Astrocyte of the cerebellum (primary cell): Measurements from ENCODE around the gene TBX4.
"Not testable (repeated sequence)": the region's sequence is repeated elsewhere in the genome, so short reads cannot be mapped to it uniquely, and the experiment has no call there.

ENCODE experiments used
- DNase-seq: peaks from one replicate; pipeline ENCODE4 v3.0.0-alpha.2; 2011; ENCODE audit warnings: low read depth
- H3K4me3 ChIP-seq: 2 replicates; pipeline ENCODE4 v1.5.1; 2011; ENCODE audit warnings: mild to moderate bottlenecking, low read depth, low read length, moderate library complexity
- in situ Hi-C: cut with HindIII; loops from 2 replicates; pipeline ENCODE4 v1.10.0; 2017; ENCODE audit warnings: low sequenced_read_pairs
- TF ChIP-seq, protein P1 (sequence below): IDR thresholded peaks from 2 replicates; pipeline ENCODE4 v1.5.1; 2012; ENCODE audit warnings: low read length, low read depth, moderate library complexity, mild to moderate bottlenecking; ENCODE audit errors: missing control alignments

The TBX4 gene

DNA sequence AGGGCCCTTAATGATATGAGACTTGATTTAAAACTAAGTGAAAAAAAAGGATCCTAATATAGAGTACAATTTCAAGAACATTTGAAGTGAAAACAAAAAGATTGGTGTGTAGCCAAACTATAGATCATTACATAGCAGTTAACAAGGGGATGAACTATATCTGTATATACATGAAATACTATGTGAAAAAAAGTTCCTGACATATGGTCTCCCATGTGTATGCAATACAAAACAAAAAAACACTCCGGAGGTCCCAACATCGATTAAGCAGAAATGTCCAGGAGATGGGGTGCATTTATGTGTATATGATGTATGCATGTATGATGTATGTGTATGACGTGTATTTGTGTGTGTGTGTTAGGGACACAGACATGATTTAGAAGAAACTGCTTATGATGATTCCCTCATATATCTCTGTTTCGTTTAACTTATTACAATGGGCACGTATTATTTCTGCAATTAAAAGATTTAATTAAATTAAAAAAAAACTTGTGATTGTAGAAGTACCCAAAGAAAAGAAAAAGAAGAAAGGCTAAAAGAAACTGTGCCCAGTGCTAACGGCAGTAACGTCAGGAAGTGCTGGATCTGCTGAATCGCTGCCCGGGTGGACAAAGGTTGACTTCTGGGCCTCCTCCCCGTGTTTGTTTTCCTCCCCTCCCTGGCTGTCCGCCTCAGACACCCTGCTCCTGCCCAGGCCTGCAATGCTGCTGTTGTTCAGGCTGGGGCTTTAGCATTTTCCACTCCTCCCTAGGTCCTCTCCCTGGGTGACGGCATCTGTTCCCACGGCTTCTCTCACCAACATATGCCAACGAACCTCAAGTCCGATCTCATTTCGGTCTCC lies 36.9 kb downstream of the TBX4 start:
- no peak for DNase-seq
- no peak overlapping the region for H3K4me3 ChIP-seq
- TF ChIP-seq, protein P1, sequence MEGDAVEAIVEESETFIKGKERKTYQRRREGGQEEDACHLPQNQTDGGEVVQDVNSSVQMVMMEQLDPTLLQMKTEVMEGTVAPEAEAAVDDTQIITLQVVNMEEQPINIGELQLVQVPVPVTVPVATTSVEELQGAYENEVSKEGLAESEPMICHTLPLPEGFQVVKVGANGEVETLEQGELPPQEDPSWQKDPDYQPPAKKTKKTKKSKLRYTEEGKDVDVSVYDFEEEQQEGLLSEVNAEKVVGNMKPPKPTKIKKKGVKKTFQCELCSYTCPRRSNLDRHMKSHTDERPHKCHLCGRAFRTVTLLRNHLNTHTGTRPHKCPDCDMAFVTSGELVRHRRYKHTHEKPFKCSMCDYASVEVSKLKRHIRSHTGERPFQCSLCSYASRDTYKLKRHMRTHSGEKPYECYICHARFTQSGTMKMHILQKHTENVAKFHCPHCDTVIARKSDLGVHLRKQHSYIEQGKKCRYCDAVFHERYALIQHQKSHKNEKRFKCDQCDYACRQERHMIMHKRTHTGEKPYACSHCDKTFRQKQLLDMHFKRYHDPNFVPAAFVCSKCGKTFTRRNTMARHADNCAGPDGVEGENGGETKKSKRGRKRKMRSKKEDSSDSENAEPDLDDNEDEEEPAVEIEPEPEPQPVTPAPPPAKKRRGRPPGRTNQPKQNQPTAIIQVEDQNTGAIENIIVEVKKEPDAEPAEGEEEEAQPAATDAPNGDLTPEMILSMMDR: no peak
- in situ Hi-C loops: no loop called here

DNA sequence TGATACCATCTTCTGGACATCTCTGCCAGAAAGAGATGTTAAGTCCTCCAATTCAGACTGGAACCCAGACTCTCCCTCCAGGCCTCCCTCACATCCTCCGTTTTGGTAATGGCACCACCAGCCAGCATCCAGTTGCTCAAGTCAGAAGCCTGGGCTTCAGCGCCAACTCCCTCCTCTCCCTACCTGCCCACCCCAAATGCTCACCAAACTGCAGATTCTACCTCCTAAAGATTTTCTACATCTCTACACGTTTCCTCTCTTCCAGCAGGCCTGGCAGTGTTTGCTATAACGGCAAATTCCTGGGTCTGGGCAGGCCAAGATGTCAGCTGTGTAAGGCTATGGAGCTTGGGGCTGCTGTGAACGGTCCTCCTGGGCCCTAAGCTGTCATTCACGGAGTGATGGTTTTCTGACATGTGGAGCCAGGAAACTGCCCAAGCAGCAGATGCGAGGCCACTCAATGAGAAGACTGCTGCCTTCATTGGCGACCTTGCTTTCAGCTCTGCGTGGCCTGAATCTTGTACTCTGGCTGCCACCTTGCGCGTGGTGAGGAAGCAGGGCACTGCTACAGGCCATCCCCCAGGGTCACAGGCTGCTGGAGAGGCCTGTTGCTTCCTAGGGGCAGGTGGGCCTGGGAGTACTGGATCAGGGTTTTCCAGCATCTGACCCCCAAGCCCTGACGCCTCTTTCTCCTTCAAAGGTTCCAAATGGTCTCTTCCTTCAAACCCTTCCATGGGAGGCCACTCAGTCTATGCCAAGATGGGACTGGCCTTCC lies 37.7 kb downstream of the TBX4 start:
- in situ Hi-C loops: no loop called here
- TF ChIP-seq, protein P1: no peak
- no peak overlapping the region for H3K4me3 ChIP-seq
- no peak for DNase-seq

DNA sequence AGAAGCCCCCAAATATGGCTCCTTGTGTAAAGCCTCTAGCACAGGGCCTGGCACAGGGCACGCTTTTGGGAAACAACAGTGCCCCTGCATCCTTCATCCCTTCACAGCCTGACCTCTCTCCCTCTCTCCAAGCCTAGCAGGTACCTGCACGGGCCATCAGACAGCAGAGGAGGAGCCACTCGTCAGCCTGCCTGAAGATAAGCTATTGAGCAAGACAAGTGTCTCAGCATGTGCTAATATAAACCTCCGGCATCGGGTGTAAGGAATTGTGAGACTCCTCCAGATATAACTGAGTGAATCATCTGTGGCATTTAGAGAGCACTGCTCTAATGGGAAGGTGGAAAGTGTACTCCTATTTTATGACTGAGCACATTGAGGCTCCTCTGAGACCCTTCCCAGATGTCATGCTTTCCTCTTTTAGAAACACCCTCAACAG lies 38.3 kb downstream of the TBX4 start:
- no peak overlapping the region for H3K4me3 ChIP-seq
- TF ChIP-seq, protein P1: no peak
- in situ Hi-C loops: no loop called here
- DNase-seq: no peak

DNA sequence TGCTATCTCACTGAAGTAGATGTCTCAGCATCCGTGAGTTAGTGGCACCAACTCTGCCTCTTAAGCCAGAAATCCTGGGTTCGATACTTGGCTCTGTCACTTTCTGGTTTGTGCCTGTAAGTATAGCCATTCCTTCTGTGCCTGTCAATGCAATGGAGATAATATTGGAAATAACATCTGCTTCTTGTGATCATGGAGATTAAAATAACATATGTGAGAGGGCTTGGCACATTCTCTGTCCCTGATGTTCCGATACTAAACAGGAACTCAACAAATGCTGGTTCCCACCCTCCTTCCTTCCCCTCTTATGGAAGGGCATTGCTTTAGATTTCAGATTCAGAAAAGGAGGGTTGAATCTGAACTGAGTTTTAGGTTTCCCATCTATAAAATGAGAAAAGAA lies 39.8 kb downstream of the TBX4 start:
- TF ChIP-seq, protein P1: no peak
- no peak overlapping the region for H3K4me3 ChIP-seq
- DNase-seq: no peak
- in situ Hi-C loops: no loop called here

DNA sequence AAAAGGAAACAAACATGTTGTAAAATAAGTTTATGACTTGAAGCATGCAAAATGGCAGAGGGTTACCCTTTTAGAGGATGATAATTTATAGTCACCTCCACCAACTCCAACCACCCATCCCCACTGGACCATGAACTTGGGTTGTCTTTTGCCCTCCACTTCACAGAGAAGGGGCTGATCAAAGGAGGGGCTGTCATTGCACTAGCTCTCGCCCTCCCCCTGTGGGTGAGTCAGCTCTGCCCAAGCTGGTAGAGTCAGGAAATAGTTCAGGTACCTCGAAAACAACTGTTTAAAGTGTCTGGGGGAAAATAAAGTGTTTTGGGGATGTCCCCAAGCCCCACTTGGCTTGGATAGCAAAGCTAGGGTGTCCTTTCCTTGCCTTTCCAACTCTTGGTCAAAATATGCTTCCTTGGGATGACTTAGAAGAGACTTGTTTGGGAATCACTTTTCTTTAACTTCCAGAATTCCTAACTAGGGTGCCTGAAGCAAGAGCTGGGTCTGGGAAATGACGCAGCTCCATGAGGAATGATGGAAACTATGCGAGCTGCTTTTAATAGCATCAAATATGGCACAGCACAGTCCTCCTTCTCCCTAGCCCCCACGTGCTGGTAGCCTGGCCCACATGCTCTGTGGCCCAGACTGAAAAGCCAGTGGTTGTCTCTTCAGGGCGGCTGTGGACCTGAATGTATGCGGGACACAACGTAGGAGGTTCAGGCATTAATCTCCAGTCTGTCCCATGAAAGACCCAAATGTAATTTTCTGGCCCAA lies 40.7 kb downstream of the TBX4 start:
- in situ Hi-C loops: no loop called here
- no peak for DNase-seq
- no peak overlapping the region for H3K4me3 ChIP-seq
- TF ChIP-seq, protein P1: no peak

DNA sequence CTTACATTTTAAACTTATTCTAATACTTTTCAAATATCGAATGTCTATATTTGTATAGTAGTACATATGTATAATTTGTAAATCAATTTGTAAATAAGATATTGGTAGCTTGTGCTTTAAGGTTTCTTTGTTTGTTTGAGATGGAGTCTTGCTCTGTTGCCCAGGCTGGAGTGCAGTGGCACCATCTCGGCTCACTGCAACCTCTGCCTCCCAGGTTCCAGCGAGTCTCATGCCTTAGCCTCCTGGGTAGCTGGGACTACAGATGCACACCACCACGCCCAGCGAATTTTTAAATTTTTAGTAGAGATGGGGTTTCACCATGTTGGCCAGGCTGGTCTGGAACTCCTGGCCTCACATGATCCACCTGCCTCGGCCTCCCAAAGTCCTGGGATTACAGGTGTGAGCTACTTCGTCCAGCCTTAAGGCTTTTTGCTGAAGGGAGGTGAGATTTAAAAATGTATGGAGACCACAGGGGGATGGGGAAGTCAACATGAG lies 41.7 kb downstream of the TBX4 start:
- DNase-seq, in situ Hi-C loops, H3K4me3 ChIP-seq: not testable (repeated sequence)
